GM19395 (cell line): ENCODE data around the gene NCOA3.
"Not testable (repeated sequence)": the region's sequence is repeated elsewhere in the genome, so short reads cannot be mapped to it uniquely, and the experiment has no call there.

ENCODE experiments used
- ATAC-seq: cut with Tn5 transposase; IDR thresholded peaks from one replicate; pipeline ENCODE4 v1.9.1; 2021; ENCODE audit warnings: mild to moderate bottlenecking, moderate library complexity; ENCODE audit not compliant: unreplicated experiment

The NCOA3 gene

DNA sequence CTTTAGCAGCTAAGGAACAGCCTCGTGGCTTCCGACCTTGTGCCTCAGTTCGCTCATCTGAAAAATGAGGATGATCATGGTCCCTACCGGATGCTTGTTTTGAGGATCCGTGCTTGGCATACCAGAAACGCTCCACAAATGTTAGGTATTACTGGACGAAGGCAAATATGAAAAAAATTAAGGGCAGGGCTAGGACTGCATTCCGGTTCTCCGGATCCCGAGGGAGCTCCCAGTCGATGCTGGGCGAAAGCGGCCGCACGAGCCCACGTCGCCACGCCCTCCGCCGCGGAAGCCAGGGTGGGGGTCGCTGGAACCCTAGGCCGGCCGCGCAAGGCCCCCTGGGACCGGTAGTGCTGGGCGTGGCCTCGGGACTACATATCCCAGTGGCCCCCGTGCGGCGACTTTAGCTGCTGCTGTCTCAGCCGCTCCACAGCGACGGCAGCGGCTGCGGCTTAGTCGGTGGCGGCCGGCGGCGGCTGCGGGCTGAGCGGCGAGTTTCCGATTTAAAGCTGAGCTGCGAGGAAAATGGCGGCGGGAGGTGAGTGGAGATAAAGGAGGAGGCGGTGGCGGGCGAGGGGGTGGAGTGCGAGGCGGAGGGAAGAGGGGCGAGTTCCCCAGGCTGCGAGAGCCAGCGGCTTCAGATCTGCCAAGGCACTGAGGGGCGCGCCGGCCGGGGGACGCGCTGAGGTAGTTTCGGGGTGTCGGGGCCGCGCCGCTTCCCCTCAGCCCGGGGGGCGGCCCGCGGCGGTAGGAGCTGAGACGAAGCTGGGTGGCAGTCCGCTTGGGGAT, at the start of gene NCOA3:
NCOA3 (plus strand) TSS at position 406 of the 789 bp plus-strand sequence. CDS start 120,361 bp downstream, outside the sequence.
- ATAC-seq, result peak; percentile 66

DNA sequence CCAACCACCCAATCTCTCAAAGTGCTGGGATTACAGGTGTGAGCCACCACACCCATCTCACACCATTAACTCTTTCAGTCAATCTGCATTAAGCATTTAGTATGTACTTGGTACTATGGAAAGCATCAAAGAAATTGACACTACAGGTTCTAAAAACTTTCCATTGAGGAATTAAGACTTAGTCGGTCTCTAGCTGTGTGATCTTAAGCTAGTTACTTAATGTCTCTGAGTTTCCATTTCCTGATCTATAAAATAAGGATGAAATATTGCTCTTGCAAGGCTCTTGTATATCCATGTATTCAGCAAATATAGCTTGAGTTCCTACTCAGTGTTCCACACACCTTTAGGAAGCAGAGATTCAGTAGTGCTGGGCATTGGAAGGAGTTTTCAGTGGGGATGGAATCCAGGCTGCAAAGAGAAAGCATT, 48.9 kb upstream of the NCOA3 start:
- no peak for ATAC-seq

DNA sequence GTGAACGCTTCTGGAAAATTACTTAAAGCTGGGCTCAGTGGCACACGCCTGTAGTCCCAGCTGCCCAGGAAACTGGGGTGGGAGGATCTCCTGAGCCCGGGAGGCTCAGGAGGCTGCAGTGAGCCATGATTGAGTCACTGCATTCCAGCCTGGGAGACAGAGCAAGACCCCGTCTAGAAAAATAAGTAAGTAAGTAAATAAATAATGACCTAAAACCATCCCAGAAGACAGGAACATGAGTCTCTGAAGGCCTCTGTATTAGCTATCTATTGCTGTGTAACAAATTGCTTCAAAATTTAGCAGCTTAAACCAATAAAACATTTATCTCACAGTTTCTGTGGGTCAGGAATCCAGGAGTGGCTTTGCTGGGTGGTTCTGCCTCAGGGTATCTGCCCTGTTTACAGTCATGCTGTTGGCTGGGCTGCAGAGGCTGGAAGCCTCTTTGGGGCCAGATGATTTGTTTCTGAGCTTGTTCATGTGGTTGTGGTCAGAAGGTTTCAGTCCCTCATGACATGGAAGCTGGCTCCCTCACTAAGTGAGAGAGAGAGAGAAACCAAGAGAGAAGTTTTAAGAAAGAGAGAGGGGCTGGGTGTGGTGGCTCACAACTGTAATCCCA, 48.4 kb upstream of the NCOA3 start:
- ATAC-seq, result peak; percentile 89

DNA sequence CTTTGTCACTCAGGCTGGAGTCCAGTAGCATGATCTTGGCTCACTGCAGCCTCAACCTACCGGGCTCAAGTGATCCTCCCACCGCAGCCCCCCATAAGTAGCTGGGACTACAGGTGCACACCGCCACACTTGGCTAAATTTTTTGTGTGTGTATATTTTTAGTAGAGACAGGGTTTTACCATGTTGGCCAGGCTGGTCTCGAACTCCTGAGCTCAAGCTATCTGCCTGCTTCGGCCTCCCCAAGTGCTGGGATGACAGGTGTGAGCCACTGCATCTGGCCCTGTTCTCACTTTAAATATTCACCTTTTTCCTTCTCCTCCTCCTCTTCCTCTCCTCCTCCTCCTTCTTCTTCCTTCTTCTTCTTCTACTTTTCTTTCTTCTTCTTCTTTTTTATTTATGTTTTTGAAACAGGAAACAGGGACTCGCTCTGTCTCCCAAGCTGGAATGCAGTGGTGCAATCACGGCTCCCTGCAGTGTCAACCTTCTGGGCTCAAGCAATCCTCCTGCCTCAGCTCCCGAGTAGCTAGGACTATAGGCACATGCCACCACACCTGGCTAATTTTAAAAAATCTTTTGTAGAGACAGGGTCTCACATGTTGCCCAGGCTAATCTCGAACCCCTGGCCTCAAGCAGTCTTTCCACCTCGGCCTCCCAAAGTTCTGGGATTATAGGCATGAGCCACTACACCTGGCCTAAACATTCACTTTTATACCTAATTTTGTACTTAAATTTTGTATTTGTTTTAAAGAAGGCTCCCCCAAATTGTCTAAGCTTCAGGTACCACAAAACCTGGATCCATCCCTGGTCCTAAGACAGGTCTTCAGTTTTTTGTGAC, 47.2 kb upstream of the NCOA3 start:
- ATAC-seq, result no peak

DNA sequence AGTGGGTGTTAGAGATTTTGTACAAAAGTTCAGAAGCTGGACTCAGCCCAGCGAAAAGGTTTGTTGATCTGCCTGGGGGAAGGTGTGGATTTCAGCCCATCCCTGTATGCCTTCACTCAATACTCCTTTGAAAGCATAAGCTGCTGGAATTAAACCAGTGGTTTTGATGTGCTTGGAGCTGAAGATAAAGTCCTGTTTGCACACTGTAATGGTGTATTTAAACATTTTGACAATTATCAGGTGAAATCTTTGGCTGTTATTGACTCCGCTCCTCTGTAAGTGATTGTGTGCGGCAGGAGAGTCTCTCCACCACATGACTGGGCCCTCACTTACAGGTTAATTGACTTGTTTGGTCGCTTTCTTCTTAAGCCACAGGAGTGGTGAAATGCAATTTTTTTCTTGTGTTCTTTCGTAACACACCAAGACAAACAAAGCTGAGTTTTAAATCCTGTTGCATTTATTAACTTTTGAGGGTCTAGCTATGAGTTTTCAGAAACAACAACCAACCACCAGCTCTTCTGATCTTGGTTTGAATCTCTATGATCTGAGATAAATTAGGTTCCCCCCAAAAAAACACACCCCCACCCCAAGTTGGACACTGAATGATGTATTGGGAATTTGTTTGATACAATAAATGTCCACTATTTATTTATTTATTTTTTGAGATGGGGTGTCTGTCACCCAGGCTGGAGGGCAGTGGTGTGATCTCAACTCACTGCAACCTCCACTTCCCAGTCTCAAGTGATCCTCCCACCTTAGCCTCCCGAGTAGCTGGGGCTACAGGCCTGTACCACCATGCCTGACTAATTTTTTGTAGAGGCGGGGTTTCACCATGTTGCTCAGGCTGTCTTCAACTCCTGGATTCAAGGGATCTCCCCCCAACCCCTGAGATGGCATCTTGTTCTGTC, 46.3 kb upstream of the NCOA3 start:
- no peak for ATAC-seq

DNA sequence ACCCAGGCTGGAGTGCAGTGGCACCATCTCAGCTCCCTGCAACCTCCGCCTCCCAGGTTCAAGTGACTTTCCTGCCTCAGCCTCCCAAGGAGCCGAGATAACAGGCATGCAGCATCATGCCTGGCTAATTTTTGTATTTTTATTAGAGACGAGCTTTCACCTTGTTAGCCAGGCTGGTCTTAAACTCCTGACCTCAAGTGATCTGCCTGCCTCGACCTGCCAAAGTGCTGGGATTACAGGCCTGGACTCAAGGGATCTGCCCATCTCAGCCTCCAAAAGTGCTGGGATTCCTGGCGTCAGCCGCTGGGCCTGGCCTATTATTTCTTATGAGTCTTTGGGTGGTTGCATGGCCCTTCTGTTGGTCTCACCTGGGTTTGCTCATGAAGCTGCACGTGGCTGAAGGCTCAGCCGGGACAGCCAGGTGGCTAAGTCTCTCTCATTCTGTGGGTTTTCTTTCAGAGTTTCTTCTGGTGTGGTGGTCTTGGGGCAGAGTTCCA, 45.6 kb upstream of the NCOA3 start:
- ATAC-seq, result no peak

DNA sequence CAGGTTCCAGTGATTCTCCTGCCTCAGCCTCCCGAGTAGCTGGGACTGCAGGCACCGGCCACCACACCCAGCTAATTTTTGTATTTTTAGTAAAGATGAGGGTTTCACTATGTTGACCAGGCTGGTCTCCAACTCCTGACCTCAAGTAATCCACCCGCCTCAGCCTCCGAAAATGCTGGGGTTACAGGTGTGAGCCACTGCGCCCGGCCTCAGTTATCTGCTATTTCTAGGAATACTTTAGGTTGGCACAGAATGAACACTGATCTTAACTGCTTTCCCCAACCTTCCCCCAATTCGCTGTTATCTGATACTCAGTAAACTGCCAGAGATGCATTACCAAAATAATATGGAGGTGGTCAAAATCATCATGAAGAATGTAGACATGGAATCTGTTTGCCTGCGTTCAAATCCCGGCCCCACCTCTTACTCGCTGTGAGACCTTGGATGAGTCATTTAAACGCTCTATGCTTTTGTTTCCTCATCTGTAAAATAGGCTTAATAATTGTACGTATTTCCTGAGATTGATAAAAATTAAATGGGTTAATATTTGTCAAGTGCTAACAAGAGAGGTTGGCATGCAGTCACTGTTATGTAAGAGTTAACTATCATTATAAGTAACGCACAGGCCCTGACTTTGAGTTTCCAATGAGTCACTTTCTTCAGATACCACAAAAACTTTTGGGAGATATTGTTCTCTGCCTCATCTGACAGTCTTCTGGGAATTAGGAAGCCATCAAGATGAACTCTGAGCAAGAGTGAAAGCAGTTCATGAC, 44.5 kb upstream of the NCOA3 start:
- ATAC-seq, result no peak

DNA sequence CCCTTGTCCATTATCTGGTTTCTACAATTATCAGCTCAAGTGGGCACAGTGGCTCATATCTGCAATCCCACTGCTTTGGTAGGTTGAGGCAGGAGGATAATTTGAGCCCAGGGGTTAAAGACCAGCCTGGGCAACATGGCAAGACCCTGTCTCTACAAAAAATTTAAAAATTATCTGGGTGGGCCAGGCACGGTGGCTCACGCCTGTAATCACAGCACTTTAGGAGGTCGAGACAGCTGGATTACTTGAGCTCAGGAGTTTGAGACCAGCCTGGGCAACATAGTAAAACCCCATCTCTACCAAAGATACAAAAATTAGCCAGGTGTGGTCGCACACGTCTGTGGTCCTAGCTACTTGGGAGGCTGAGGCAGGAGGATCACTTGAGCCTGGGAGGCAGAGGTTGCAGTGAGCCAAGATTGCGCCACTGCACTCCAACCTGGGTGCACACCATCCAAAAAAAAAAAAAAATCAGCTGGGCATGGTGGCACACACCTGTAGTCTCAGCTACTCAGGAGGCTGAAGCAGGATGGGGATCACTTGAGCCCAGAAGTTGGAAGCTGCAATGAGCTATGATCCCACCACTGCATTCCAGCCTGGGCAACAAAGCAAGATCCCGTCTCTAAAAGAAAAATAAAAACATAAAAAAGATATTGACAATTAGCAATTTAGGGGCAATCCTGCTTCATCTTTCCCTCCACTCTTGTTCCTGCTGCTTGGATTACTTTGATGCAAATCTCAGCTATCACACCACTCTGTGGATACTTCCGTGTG, 43.2 kb upstream of the NCOA3 start:
- not testable (repeated sequence) for ATAC-seq

DNA sequence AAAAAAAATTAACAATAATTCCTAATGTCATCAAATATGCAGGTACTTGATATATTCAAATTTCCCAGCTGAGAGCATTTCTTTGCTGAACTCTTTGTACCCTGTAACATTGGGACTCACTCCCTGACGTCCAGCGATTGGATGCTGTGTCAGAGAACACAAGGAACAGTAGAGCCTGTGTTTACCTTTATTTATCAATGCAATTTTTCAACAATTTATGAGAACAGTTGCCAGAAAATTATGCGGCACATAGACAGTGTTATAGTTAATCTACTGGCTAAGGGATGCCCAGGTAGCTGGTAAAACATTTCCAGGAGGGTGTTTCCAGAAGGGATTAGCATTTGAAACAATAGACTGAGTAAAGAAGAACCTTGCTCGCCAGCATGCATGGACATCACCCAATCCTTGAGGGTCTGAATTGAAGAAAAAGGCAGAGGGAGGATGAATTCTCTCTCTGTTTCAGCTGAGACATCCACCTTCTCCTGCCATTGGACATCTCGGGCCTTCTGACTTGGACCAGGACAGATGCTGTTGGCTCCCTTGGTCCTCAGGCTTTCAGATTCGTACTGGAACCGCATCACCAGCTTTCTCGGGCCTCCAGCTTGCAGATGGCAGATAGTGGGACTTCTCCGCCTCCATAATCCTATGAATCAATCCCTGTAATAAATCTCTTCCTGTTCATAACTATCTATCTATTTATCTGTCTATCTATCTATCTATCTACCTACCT, 42.2 kb upstream of the NCOA3 start:
- no peak for ATAC-seq

DNA sequence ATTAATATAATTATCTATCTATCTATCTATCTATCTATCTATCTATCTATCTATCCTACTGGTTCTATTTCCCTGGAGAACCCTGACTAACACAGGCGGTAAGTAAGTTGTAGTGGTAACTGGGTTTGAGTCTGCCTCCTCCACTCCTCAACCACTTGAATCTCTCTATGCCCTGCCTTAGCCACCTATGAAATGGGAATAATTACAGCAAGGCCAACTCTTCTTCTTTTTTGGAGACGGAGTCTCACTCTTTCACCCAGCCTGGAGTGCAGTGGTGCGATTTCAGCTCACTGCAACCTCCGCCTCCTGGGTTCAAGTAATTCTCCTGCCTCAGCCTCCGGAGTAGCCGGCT, 41.0 kb upstream of the NCOA3 start:
- ATAC-seq, result not testable (repeated sequence)

DNA sequence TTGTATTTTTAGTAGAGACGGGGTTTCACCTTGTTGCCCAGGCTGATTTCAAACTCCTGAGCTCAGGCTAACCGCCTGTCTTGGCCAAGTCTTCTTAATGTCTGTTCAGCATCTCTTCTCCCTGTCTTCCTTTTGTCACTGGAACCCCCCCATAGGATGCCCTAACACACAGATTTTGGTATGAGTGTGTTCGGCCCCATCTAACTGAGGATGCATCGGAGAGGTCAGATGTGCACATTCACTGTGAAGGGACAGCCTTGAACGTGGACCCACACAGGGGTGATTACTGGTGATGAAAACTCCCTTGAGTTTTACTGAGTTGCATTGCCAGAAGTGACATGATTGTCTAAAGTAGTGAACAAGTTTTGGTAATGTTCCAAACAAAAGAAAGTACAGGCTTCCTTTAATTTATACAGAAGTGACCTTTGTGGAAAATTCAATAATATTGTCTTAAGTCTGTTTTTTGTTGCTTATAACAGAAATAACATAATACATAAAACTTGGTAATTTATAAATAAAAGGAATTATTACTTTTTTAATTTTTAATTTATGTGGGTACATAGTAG, 40.5 kb upstream of the NCOA3 start:
- ATAC-seq, result no peak

DNA sequence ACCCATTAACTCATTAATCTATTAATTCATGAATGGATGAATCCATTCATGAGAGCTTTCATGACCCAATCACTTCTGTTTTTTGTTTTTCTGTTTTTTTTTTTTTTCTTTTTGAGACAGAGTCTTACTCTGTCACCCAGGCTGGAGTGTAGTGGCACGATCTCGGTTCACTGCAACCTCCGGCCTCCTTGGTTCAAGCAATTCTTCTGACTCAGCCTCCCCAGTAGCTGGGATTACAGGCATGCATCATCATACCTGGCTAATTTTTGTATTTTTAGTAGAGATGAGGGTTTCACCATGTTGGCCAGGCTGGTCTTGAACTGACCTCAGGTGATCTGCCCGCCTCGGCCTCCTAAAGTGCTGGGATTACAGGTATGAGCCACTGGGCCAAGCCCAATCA, 39.8 kb upstream of the NCOA3 start:
- not testable (repeated sequence) for ATAC-seq

DNA sequence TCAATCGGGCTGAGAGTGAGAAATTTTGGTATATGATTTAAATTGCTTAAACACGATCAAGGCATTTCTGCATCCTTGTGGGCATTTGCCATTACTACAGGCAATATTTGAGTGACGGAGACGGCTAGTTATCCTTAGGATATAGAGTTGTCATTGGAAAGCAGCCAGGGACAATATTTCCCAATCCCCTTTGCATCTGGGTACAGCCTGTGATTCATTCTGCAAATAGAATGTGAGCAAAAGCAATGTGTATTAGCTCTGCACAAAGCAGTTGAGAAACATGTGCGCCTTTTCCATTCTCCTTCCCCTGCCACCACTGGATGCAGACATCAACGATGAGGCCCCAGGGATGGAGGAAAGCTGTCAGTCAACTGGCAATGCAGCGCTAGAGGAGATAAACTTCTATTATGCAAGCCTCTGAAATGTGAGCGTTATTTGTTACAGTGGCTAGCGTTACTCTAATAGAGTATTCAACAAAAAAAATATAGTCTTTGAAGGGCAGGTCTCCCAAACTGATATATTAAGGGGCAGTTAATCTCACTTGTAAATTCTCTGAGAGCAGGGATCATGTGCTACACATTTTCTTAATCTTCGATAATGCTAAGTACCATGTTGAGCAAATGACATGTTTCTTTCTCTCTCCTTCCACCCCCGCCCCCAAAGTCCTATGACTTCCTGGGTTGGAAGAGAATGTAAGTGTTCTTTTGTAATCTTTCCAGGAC, 37.1 kb upstream of the NCOA3 start:
- ATAC-seq, result no peak

DNA sequence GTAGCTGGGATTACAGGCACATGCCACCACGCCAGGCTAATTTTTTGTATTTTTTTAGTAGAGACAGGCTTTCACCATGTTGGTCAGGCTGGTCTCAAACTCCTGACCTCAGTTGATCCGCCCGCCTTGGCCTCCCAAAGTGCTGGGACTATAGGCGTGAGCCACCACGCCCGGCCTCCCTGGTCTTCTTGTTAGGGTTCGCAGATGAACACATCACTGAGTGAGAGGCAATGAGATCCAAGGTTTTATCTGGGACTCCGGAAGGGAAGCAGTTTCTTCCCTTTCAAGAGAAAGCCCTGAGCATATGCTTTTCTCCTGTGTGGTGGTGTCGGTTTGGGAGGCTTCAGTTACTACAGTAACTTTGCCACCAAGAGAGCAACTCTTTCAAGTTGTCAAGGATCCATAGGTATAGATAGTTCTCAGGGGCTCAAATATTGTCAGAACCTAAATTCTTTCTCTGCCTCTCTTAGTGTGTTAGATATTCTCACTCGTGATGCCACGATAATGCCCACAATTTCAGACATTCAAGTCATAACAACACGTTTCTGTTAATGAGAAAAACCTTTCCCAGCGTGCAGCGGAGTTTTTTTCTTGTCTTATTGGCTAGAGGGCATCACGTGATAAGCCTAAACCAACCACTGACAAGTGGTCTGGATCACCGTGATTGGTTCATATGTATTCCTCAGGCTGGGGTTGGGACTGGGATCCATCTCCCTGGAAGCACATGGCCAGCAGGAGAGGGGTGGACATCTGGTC, 36.2 kb upstream of the NCOA3 start:
- no peak for ATAC-seq

DNA sequence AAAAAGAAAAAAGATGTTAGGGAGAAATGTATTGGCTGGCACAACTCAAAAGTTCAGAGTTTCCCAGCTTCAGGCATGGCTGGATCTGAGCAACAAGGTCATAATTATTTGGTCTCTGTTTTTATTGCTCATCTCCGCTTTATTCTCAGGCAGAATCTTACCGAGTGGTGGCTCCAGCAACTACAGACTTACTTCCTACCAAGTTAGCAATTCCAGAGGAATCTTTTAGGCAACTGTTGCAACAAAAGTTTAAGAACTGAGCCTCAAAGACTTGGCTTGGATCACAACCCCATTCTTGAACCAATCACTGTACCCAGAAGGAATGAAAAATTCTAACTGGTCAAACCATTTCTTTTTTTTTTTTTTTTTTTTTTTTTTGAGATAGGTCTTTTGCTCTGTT, 35.5 kb upstream of the NCOA3 start:
- ATAC-seq, result no peak

DNA sequence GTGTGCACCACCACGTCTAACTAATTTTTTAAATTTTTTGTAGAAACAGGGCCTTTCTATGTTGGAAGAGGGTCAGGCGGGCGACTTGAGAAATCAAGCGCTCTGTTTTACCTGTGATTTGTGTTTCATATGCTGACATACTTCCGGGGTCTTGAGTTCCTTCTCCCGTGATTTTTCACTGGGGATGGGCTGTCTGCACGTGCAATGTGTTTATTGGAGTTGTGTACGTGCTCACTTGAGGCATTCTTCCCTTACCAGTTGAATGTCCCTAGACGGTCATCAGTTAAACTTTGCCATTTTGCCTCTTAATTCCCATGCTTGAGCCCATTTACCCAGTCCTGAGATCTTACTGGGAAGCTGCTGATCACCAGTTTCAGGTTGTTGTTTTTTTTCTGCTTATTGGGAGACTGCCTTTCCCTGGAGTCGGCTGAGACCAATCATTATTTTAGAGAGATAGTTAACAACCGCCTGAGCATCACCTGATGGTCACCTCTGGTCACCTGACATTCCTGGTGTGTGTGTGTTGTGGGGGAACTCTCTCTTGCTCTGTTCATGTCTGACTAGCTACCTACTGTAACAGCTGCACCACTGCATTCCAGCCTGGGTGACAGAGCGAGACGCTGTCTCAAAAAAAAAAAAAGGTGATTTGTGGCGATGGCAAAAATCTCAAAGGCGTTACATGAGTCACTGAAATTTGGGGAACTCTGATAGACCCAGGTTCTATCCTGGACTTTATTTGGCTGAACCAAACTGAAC, 34.8 kb upstream of the NCOA3 start:
- no peak for ATAC-seq
